OCI-LY7 (cell line): ENCODE measurements around the gene MRPS2. TPM values are rescaled to one million over a fixed set of nuclear protein-coding genes. Genes with fewer than 3 reads are reported as not detected.

Source experiments
- BruUV-seq: library from RNA; stranded (reverse); fragments of 400-500 nt; replicated peaks from 2 replicates; lab custom pipeline; 2021; lab: Mats Ljungman, UMichigan
- CTCF ChIA-PET: fragments of 300-600 bp; sonication (Branson Sonifier 250); formaldehyde crosslinking; loops from one replicate; lab custom pipeline; 2022; ENCODE audit warnings: antibody characterized with exemption; ENCODE audit not compliant: unreplicated experiment; lab: Charles Lee
- POLR2A ChIA-PET: fragments of 300-600 bp; sonication (Branson Sonifier 250); formaldehyde crosslinking; loops from one replicate; lab custom pipeline; 2022; ENCODE audit warnings: antibody characterized with exemption; lab: Charles Lee
- DNase-seq: peaks from one replicate; pipeline ENCODE4 v3.0.0-alpha.2; 2015; ENCODE audit warnings: low spot score
- H2AFZ ChIP-seq: fragments of 200-600 bp; sonication (generic), shearing (Covaris generic); 2 replicates; pipeline ENCODE4 v1.6.1; 2014; ENCODE audit warnings: mild to moderate bottlenecking, antibody characterized with exemption, low read length, moderate library complexity
- H3K27ac ChIP-seq: fragments of 200-600 bp; sonication (generic); 2 replicates; pipeline ENCODE4 v1.5.1; 2014; ENCODE audit warnings: mixed run types, low read depth, mild to moderate bottlenecking, moderate library complexity, low read length, inconsistent platforms; ENCODE audit not compliant: poor library complexity, severe bottlenecking
- H3K36me3 ChIP-seq: fragments of 200-600 bp; sonication (generic); 2 replicates; pipeline ENCODE4 v1.6.1; 2014; ENCODE audit warnings: mild to moderate bottlenecking, antibody characterized with exemption, low read length, moderate library complexity, mixed read lengths; ENCODE audit not compliant: insufficient read depth
- H3K4me1 ChIP-seq: fragments of 200-600 bp; sonication (generic); 2 replicates; pipeline ENCODE4 v1.5.1; 2014; ENCODE audit warnings: mild to moderate bottlenecking, low read length; ENCODE audit not compliant: insufficient read depth, poor library complexity, severe bottlenecking
- H3K4me2 ChIP-seq: fragments of 200-600 bp; sonication (generic); 2 replicates; pipeline ENCODE4 v1.6.1; 2014; ENCODE audit warnings: mild to moderate bottlenecking, low read length
- H3K4me3 ChIP-seq: fragments of 200-600 bp; sonication (generic); 2 replicates; pipeline ENCODE4 v1.5.1; 2014; ENCODE audit warnings: mild to moderate bottlenecking, low read depth, low read length; ENCODE audit not compliant: poor library complexity, severe bottlenecking
- H3K79me2 ChIP-seq: fragments of 200-600 bp; sonication (generic); 2 replicates; pipeline ENCODE4 v1.6.1; 2016; ENCODE audit warnings: low read depth, mild to moderate bottlenecking, low read length, moderate library complexity, mixed read lengths; ENCODE audit not compliant: insufficient read depth
- H3K9me2 ChIP-seq: fragments of 200-600 bp; sonication (generic); 2 replicates; pipeline ENCODE4 v1.6.1; 2016; ENCODE audit warnings: mild to moderate bottlenecking, low read length, mixed read lengths; ENCODE audit not compliant: insufficient read depth
- H3K9me3 ChIP-seq: fragments of 200-600 bp; sonication (generic); 2 replicates; pipeline ENCODE4 v1.6.1; 2014; ENCODE audit warnings: mild to moderate bottlenecking, mixed run types, low read length, mixed read lengths
- H4K20me1 ChIP-seq: fragments of 200-600 bp; sonication (generic); 2 replicates; pipeline ENCODE4 v1.6.1; 2014; ENCODE audit warnings: mild to moderate bottlenecking, antibody characterized with exemption, low read length, moderate library complexity, mixed read lengths; ENCODE audit not compliant: insufficient read depth
- EZH2phosphoT487 ChIP-seq: fragments of 200-600 bp; sonication (generic); IDR thresholded peaks from 2 replicates; pipeline ENCODE4 v1.6.1; 2018; ENCODE audit warnings: low read depth, borderline replicate concordance, mild to moderate bottlenecking, mixed run types, antibody characterized with exemption, low read length, moderate library complexity, mixed read lengths
- intact Hi-C: fragments of 100-400 bp; cut with micrococcal nuclease; formaldehyde crosslinking; loops from one replicate; pipeline ENCODE4 v1.10.0; 2022; ENCODE audit not compliant: unreplicated experiment
- total RNA-seq, 2 experiments: library from RNA; depleted of rRNA in 1 of 2; stranded (reverse); fragments of >200 nt in 1 of 2; shearing (Covaris generic) in 1 of 2; gene quantifications; 2 replicates each; pipeline ENCODE4 v1.2.3, GENCODE V29; 2014 to 2022
- TF ChIP-seq, protein P1 (sequence below): fragments of 200-600 bp; sonication (generic); conservative IDR thresholded peaks from 2 replicates; pipeline ENCODE4 v1.5.1; 2014; ENCODE audit warnings: mild to moderate bottlenecking, antibody characterized with exemption, low read length, moderate library complexity, mixed read lengths

The MRPS2 gene
- total RNA-seq, 2 experiments from 2014 or later: 42.7 to 55.7 TPM

DNA sequence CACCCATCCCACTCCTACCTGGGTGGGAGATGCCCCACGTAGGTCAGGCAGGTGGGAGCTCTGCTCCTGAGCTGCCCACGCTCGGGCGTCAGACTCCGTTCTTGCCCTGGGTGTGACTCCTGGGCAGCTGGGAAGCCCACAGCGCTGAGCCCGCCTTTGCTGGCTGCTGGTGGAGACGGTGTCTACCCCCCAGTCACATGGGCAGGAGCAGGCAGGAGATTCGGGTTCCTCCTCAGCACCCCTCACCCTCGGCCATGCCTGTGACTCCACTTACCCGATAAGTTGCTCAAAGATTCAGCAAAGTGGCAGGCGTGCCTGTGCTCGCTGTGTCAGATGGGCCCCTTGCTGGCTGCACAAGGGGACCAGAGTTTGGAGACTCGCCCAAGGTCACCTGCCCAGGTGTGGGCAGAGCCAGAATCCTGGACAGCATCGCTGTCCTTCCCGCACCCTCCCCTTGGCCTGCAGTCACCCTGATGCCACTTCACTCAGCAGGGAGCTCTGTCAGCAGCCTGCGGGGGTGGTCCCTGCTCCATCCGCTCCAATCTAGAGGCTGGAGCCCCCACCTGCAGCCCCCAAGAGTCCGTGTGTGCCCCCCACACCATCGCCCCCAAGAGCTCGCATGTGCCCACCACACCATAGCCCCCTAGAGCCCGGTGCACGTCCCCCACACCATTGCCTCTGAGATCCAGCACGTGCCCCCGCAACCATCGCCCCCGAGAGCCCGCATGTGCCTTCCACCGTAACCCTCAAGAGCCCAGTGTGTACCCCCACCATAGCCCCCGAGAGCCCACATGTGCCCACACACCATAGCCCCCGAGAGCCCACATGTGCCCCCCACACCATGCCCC, 25.0 kb downstream of the MRPS2 start:
- intact Hi-C loops: no loop called here
- Histone ChIP-seq H3K4me3 (no peak overlapping the region), H3K36me3 (no peaks in the 10 kb centered on the region), H2AFZ (no peak overlapping the region), H3K4me2 (no peak overlapping the region), H3K4me1 (no peaks in the 10 kb centered on the region), H3K79me2 (no peaks in the 10 kb centered on the region), H4K20me1 (no peaks in the 10 kb centered on the region), H3K9me3 (no peaks in the 10 kb centered on the region), H3K27ac (no peak overlapping the region), H3K9me2 (no peaks in the 10 kb centered on the region)
- CTCF ChIA-PET: no interaction called here
- BruUV-seq: no TSS peak
- TF ChIP-seq, protein P1, sequence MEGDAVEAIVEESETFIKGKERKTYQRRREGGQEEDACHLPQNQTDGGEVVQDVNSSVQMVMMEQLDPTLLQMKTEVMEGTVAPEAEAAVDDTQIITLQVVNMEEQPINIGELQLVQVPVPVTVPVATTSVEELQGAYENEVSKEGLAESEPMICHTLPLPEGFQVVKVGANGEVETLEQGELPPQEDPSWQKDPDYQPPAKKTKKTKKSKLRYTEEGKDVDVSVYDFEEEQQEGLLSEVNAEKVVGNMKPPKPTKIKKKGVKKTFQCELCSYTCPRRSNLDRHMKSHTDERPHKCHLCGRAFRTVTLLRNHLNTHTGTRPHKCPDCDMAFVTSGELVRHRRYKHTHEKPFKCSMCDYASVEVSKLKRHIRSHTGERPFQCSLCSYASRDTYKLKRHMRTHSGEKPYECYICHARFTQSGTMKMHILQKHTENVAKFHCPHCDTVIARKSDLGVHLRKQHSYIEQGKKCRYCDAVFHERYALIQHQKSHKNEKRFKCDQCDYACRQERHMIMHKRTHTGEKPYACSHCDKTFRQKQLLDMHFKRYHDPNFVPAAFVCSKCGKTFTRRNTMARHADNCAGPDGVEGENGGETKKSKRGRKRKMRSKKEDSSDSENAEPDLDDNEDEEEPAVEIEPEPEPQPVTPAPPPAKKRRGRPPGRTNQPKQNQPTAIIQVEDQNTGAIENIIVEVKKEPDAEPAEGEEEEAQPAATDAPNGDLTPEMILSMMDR: no peak
- no peak for TF ChIP-seq EZH2phosphoT487
- POLR2A ChIA-PET: no interaction called here
- no peak for DNase-seq

DNA sequence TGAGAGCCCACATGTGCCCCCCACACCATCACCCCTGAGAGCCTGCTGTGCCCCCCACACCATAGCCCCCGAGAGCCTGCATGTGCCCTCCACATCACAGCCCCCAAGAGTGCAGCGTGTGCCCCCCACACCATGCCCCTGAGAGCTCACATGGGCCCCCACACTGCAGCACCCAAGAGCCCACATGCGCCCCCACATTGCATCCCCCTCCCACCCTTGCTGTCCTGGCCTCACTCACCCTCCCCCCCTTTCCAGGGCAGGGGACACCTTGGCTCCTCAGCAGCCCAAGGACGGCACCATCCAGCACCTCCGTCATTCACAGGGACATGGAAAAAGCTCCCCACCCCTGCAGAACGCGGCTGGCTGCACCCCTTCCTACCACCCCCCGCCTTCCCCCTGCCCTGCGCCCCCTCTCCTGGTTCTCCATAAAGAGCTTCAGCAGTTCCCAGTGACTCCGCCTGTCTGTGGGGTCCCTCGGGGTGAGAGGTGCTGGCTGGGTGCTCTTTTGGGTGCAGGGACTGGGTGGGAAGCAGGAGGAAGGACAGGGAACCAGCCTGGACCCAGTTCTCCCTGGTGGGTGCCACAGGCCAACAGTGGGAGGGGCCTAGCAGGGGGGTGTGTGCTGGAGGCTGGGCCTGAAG, 25.7 kb downstream of the MRPS2 start:
- no peak overlapping the region for H3K4me2 ChIP-seq

More for the DNA sequence above, 25.7 kb downstream of the MRPS2 start:
- no peaks in the 10 kb centered on the region for H3K9me2 ChIP-seq
- no peak overlapping the region for H2AFZ ChIP-seq
- no peaks in the 10 kb centered on the region for H3K4me1 ChIP-seq
- no TSS peak for BruUV-seq
- H3K27ac ChIP-seq: no peak overlapping the region
- H3K4me3 ChIP-seq: no peak overlapping the region
- ChIA-PET CTCF (no interaction called here), POLR2A (no interaction called here)
- no peaks in the 10 kb centered on the region for H3K36me3 ChIP-seq
- TF ChIP-seq EZH2phosphoT487: no peak
- TF ChIP-seq, protein P1: no peak
- intact Hi-C loops: no loop called here
- no peak for DNase-seq
- no peaks in the 10 kb centered on the region for H3K79me2 ChIP-seq
- H4K20me1 ChIP-seq: no peaks in the 10 kb centered on the region
- H3K9me3 ChIP-seq: no peaks in the 10 kb centered on the region
